ENCODE results near the gene FHIP1A. TPM values are rescaled to one million over a fixed set of nuclear protein-coding genes. Genes with fewer than 3 reads are reported as not detected.

FHIP1A gene
- total RNA-seq, 1 donor from 2014 or later = not detected

GRCh38 chr4:151422854-151423253 is 13.9 kb downstream of the FHIP1A start:
- DNase-seq (ENCODE audit: low spot score) = no peak
- H3K4me3 Mint-ChIP-seq = no peak overlapping the region
- H3K36me3 Mint-ChIP-seq (ENCODE audit: low read depth) = no peaks in the 10 kb centered on the region
- no peak overlapping the region for H3K27ac Mint-ChIP-seq
- peaks cover 14% of the 10 kb centered on the region for H3K27me3 Mint-ChIP-seq (ENCODE audit: insufficient read depth)
- no peaks in the 10 kb centered on the region for H3K4me1 Mint-ChIP-seq (ENCODE audit: low read depth)
- peaks cover 4% of the 10 kb centered on the region for H3K9me3 Mint-ChIP-seq
- intact Hi-C loops (cut with micrococcal nuclease) = no loop called here

GRCh38 chr4:151426513-151426912 is 17.5 kb downstream of the FHIP1A start:
- no peaks in the 10 kb centered on the region for H3K9me3 Mint-ChIP-seq

GRCh38 chr4:151427266-151427665 is 18.3 kb downstream of the FHIP1A start:
- no peak overlapping the region for H3K27ac Mint-ChIP-seq
- DNase-seq (ENCODE audit: low spot score) = no peak
- no peaks in the 10 kb centered on the region for H3K4me1 Mint-ChIP-seq (ENCODE audit: low read depth)
- no peaks in the 10 kb centered on the region for H3K9me3 Mint-ChIP-seq
- no peaks in the 10 kb centered on the region for H3K36me3 Mint-ChIP-seq (ENCODE audit: low read depth)
- intact Hi-C loops (cut with micrococcal nuclease) = no loop called here
- no peak overlapping the region for H3K4me3 Mint-ChIP-seq
- peaks cover 18% of the 10 kb centered on the region for H3K27me3 Mint-ChIP-seq (ENCODE audit: insufficient read depth)

More at GRCh38 chr4:151426513-151426912, 17.5 kb downstream of the FHIP1A start:
- intact Hi-C loops (cut with micrococcal nuclease) = no loop called here
- Mint-ChIP-seq H3K27ac (no peak overlapping the region), H3K4me1 (ENCODE audit: low read depth) (no peaks in the 10 kb centered on the region), H3K4me3 (no peak overlapping the region), H3K36me3 (ENCODE audit: low read depth) (no peaks in the 10 kb centered on the region), H3K27me3 (ENCODE audit: insufficient read depth) (peaks cover 18% of the 10 kb centered on the region)
- no peak for DNase-seq (ENCODE audit: low spot score)

- Mint-ChIP-seq H3K4me3 (no peak overlapping the region), H3K27me3 (ENCODE audit: insufficient read depth) (peaks cover 18% of the 10 kb centered on the region), H3K27ac (no peak overlapping the region), H3K4me1 (ENCODE audit: low read depth) (no peaks in the 10 kb centered on the region), H3K9me3 (no peaks in the 10 kb centered on the region), H3K36me3 (ENCODE audit: low read depth) (no peaks in the 10 kb centered on the region)
- intact Hi-C loops (cut with micrococcal nuclease) = no loop called here
- no peak for DNase-seq (ENCODE audit: low spot score)
Measured at GRCh38 chr4:151428346-151428745, 19.4 kb downstream of the FHIP1A start.

GRCh38 chr4:151429957-151430570 is 21.1 kb downstream of the FHIP1A start:
- Mint-ChIP-seq H3K36me3 (ENCODE audit: low read depth) (no peaks in the 10 kb centered on the region), H3K27me3 (ENCODE audit: insufficient read depth) (peaks cover 11% of the 10 kb centered on the region), H3K27ac (no peak overlapping the region), H3K4me1 (ENCODE audit: low read depth) (no peaks in the 10 kb centered on the region), H3K9me3 (no peaks in the 10 kb centered on the region), H3K4me3 (no peak overlapping the region)
- no peak for DNase-seq (ENCODE audit: low spot score)
- intact Hi-C loops (cut with micrococcal nuclease) = no loop called here

- H3K36me3 Mint-ChIP-seq (ENCODE audit: low read depth) = no peaks in the 10 kb centered on the region
- H3K9me3 Mint-ChIP-seq = no peaks in the 10 kb centered on the region
- H3K4me1 Mint-ChIP-seq (ENCODE audit: low read depth) = no peaks in the 10 kb centered on the region
- no peak for DNase-seq (ENCODE audit: low spot score)
- peaks cover 7% of the 10 kb centered on the region for H3K27me3 Mint-ChIP-seq (ENCODE audit: insufficient read depth)
- intact Hi-C loops (cut with micrococcal nuclease) = no loop called here
- no peak overlapping the region for H3K27ac Mint-ChIP-seq
- no peak overlapping the region for H3K4me3 Mint-ChIP-seq
Measured at GRCh38 chr4:151430740-151431457, 21.9 kb downstream of the FHIP1A start.

GRCh38 chr4:151431728-151432127 is 22.8 kb downstream of the FHIP1A start:
- no peaks in the 10 kb centered on the region for H3K4me1 Mint-ChIP-seq (ENCODE audit: low read depth)
- peaks cover 4% of the 10 kb centered on the region for H3K27me3 Mint-ChIP-seq (ENCODE audit: insufficient read depth)
- DNase-seq (ENCODE audit: low spot score) = no peak
- H3K9me3 Mint-ChIP-seq = no peaks in the 10 kb centered on the region
- H3K36me3 Mint-ChIP-seq (ENCODE audit: low read depth) = no peaks in the 10 kb centered on the region
- no peak overlapping the region for H3K27ac Mint-ChIP-seq
- intact Hi-C loops (cut with micrococcal nuclease) = no loop called here
- H3K4me3 Mint-ChIP-seq = no peak overlapping the region

- H3K27me3 Mint-ChIP-seq (ENCODE audit: insufficient read depth) = peaks cover 4% of the 10 kb centered on the region
- no peak overlapping the region for H3K27ac Mint-ChIP-seq
- intact Hi-C loops (cut with micrococcal nuclease) = no loop called here
- no peaks in the 10 kb centered on the region for H3K36me3 Mint-ChIP-seq (ENCODE audit: low read depth)
- DNase-seq (ENCODE audit: low spot score) = no peak
- no peaks in the 10 kb centered on the region for H3K9me3 Mint-ChIP-seq
- H3K4me1 Mint-ChIP-seq (ENCODE audit: low read depth) = no peaks in the 10 kb centered on the region
- H3K4me3 Mint-ChIP-seq = no peak overlapping the region
Measured at GRCh38 chr4:151432654-151433053, 23.7 kb downstream of the FHIP1A start.

GRCh38 chr4:151434183-151434860 is 25.3 kb downstream of the FHIP1A start:
- no peak for DNase-seq (ENCODE audit: low spot score)
- H3K27ac Mint-ChIP-seq = no peak overlapping the region
- intact Hi-C loops (cut with micrococcal nuclease) = no loop called here
- no peak overlapping the region for H3K4me3 Mint-ChIP-seq
- H3K27me3 Mint-ChIP-seq (ENCODE audit: insufficient read depth) = no peaks in the 10 kb centered on the region
- H3K9me3 Mint-ChIP-seq = no peaks in the 10 kb centered on the region
- H3K4me1 Mint-ChIP-seq (ENCODE audit: low read depth) = no peaks in the 10 kb centered on the region
- no peaks in the 10 kb centered on the region for H3K36me3 Mint-ChIP-seq (ENCODE audit: low read depth)

- intact Hi-C loops (cut with micrococcal nuclease) = no loop called here
- no peak for DNase-seq (ENCODE audit: low spot score)
- no peak overlapping the region for H3K4me3 Mint-ChIP-seq
- no peaks in the 10 kb centered on the region for H3K4me1 Mint-ChIP-seq (ENCODE audit: low read depth)
- H3K27me3 Mint-ChIP-seq (ENCODE audit: insufficient read depth) = peaks cover 10% of the 10 kb centered on the region
- no peaks in the 10 kb centered on the region for H3K9me3 Mint-ChIP-seq
- no peak overlapping the region for H3K27ac Mint-ChIP-seq
- H3K36me3 Mint-ChIP-seq (ENCODE audit: low read depth) = no peaks in the 10 kb centered on the region
Measured at GRCh38 chr4:151436093-151436518, 27.1 kb downstream of the FHIP1A start.

- Mint-ChIP-seq H3K36me3 (ENCODE audit: low read depth) (no peaks in the 10 kb centered on the region), H3K4me1 (ENCODE audit: low read depth) (no peaks in the 10 kb centered on the region), H3K27me3 (ENCODE audit: insufficient read depth) (peaks cover 15% of the 10 kb centered on the region), H3K9me3 (no peaks in the 10 kb centered on the region), H3K4me3 (no peak overlapping the region), H3K27ac (no peak overlapping the region)
- DNase-seq (ENCODE audit: low spot score) = no peak
- intact Hi-C loops (cut with micrococcal nuclease) = no loop called here
Measured at GRCh38 chr4:151437505-151437904, 28.5 kb downstream of the FHIP1A start.

GRCh38 chr4:151438154-151438553 is 29.2 kb downstream of the FHIP1A start:
- no peak overlapping the region for H3K4me3 Mint-ChIP-seq
- peaks cover 15% of the 10 kb centered on the region for H3K27me3 Mint-ChIP-seq (ENCODE audit: insufficient read depth)
- no peaks in the 10 kb centered on the region for H3K4me1 Mint-ChIP-seq (ENCODE audit: low read depth)
- H3K36me3 Mint-ChIP-seq (ENCODE audit: low read depth) = no peaks in the 10 kb centered on the region
- DNase-seq (ENCODE audit: low spot score) = no peak
- intact Hi-C loops (cut with micrococcal nuclease) = no loop called here
- no peak overlapping the region for H3K27ac Mint-ChIP-seq
- H3K9me3 Mint-ChIP-seq = no peaks in the 10 kb centered on the region

- no peak overlapping the region for H3K27ac Mint-ChIP-seq
- intact Hi-C loops (cut with micrococcal nuclease) = no loop called here
- no peak overlapping the region for H3K4me3 Mint-ChIP-seq
- no peak for DNase-seq (ENCODE audit: low spot score)
- peaks cover 17% of the 10 kb centered on the region for H3K27me3 Mint-ChIP-seq (ENCODE audit: insufficient read depth)
- H3K36me3 Mint-ChIP-seq (ENCODE audit: low read depth) = no peaks in the 10 kb centered on the region
- no peaks in the 10 kb centered on the region for H3K4me1 Mint-ChIP-seq (ENCODE audit: low read depth)
- no peaks in the 10 kb centered on the region for H3K9me3 Mint-ChIP-seq
Measured at GRCh38 chr4:151439320-151439719, 30.3 kb downstream of the FHIP1A start.
